ENCODE data around the gene SDK2. TPM values are rescaled to one million over a fixed set of nuclear protein-coding genes. Genes with fewer than 3 reads are reported as not detected.

The SDK2 gene
- polyA plus RNA-seq, 1 of the 3 experiments (the other 2 are of a cell fraction), result 0.02 TPM

- 57% methylated on average over 11 of the region's 11 CpGs for WGBS (ENCODE audit: low lambda C conversion rate)
- H3K79me2 ChIP-seq (ENCODE audit: insufficient read depth), result no peaks in the 10 kb centered on the region
- no peaks in the 10 kb centered on the region for H3K9me3 ChIP-seq
- H3K27ac ChIP-seq (ENCODE audit: low read depth in 2 of 2, low read length in 1 of 2), result no peak overlapping the region
- no peaks in the 10 kb centered on the region for H3K27me3 ChIP-seq (ENCODE audit: insufficient read depth)
- H3K4me2 ChIP-seq, result no peak overlapping the region
- H3K4me3 ChIP-seq (ENCODE audit: low read depth in 2 of 2, low read length in 1 of 2), result no peak overlapping the region
- ChIA-PET POLR2A (no interaction called here), CTCF (interaction anchor here (1.0 to 8.0 kb wide), 6 partner anchors 11 to 63 kb away, joined by 3 to 46 read pairs (median 4); no protein-coding TSS in a partner anchor)
- peaks cover 0 to 28% of the 10 kb centered on the region in 2 experiments; a peak in 2 of 4 replicates for H3K4me1 ChIP-seq (ENCODE audit: control insufficient read depth in 1 of 2, insufficient read depth in 2 of 2, low read depth in 1 of 2, low read length in 1 of 2)
- H3K9ac ChIP-seq, result no peak overlapping the region
- H3K36me3 ChIP-seq (replicated peaks in 1 of 2; ENCODE audit: control insufficient read depth in 1 of 2, insufficient read depth in 2 of 2, low read length in 1 of 2), result no peaks in the 10 kb centered on the region
- no peak for TF ChIP-seq USF2 (IDR thresholded peaks at IDR 0.05; ENCODE audit: borderline replicate concordance, low read depth, low read length)
- TF ChIP-seq MAX (IDR thresholded peaks at IDR 0.05; ENCODE audit: low read depth), result no peak
- TF ChIP-seq PBX3 (IDR thresholded peaks at IDR 0.05), result no peak
- TF ChIP-seq POLR2AphosphoS5 (IDR thresholded peaks at IDR 0.05; ENCODE audit: low read depth, low read length), result no peak
- no peak for TF ChIP-seq GABPA (IDR thresholded peaks at IDR 0.05; ENCODE audit: low read depth)
- TF ChIP-seq CHD2 (IDR thresholded peaks at IDR 0.05; ENCODE audit: low read length, partially characterized antibody), result no peak
- no peak for TF ChIP-seq NRF1 (IDR thresholded peaks at IDR 0.05; ENCODE audit: low read depth, low read length)
- TF ChIP-seq MXI1 (IDR thresholded peaks at IDR 0.05; ENCODE audit: low read depth, low read length), result no peak
- TF ChIP-seq RXRA (IDR thresholded peaks at IDR 0.05; ENCODE audit: borderline replicate concordance, low read depth), result no peak
- H3F3A ChIP-seq (replicated peaks; ENCODE audit: insufficient read depth), result no peaks in the 10 kb centered on the region
- no peaks in the 10 kb centered on the region for H4K20me1 ChIP-seq (ENCODE audit: insufficient read depth)
- no peaks in the 10 kb centered on the region for H3K9me2 ChIP-seq
- no peak for DNase-seq
- H2AFZ ChIP-seq (ENCODE audit: low read depth), result no peak overlapping the region
These were observed 165.9 kb downstream of the SDK2 start for GRCh38 chr17:73478334-73478733.

- WGBS (ENCODE audit: low lambda C conversion rate), result 66% methylated on average over 13 of the region's 13 CpGs
- no peak overlapping the region for H2AFZ ChIP-seq (ENCODE audit: low read depth)
- no peaks in the 10 kb centered on the region for H3K9me2 ChIP-seq
- TF ChIP-seq USF1 (IDR thresholded peaks at IDR 0.05; ENCODE audit: borderline replicate concordance, low read depth), result no peak
- no peak for TF ChIP-seq TCF12 (IDR thresholded peaks at IDR 0.05)
- TF ChIP-seq GABPA (IDR thresholded peaks at IDR 0.05; ENCODE audit: low read depth), result no peak
- no peak for TF ChIP-seq ZBTB33 (IDR thresholded peaks at IDR 0.05; ENCODE audit: borderline replicate concordance, low read depth)
- TF ChIP-seq CTCF (IDR thresholded peaks at IDR 0.05), result no peak
- no peak for TF ChIP-seq SIN3A (IDR thresholded peaks at IDR 0.05; ENCODE audit: borderline replicate concordance, low read depth, low read length)
- TF ChIP-seq FOSL2 (IDR thresholded peaks at IDR 0.05; ENCODE audit: borderline replicate concordance, low read depth), result no peak
- no peak for TF ChIP-seq TAF1 (IDR thresholded peaks at IDR 0.05; ENCODE audit: borderline replicate concordance, low read depth, low read length)
- TF ChIP-seq JUND (IDR thresholded peaks at IDR 0.05), result no peak
- no peak for TF ChIP-seq RAD21 (IDR thresholded peaks at IDR 0.05; ENCODE audit: low read length)
- ChIA-PET CTCF (interaction anchor here (1.0 to 8.0 kb wide), 4 partner anchors 14 to 722 kb away, joined by 3 to 46 read pairs (median 4); no protein-coding TSS in a partner anchor), POLR2A (no interaction called here)
- H3K27ac ChIP-seq (ENCODE audit: low read depth in 2 of 2, low read length in 1 of 2), result no peak overlapping the region
- H3K36me3 ChIP-seq (replicated peaks in 1 of 2; ENCODE audit: control insufficient read depth in 1 of 2, insufficient read depth in 2 of 2, low read length in 1 of 2), result no peaks in the 10 kb centered on the region
- no peak overlapping the region for H3K4me3 ChIP-seq (ENCODE audit: low read depth in 2 of 2, low read length in 1 of 2)
- H3K9ac ChIP-seq, result no peak overlapping the region
- no peaks in the 10 kb centered on the region for H3K9me3 ChIP-seq
- peaks cover 0 to 30% of the 10 kb centered on the region in 2 experiments; a peak in 2 of 4 replicates for H3K4me1 ChIP-seq (ENCODE audit: control insufficient read depth in 1 of 2, insufficient read depth in 2 of 2, low read depth in 1 of 2, low read length in 1 of 2)
- no peak for DNase-seq
- H3K4me2 ChIP-seq, result no peak overlapping the region
- no peaks in the 10 kb centered on the region for H3K79me2 ChIP-seq (ENCODE audit: insufficient read depth)
- no peaks in the 10 kb centered on the region for H3K27me3 ChIP-seq (ENCODE audit: insufficient read depth)
- H3F3A ChIP-seq (replicated peaks; ENCODE audit: insufficient read depth), result no peaks in the 10 kb centered on the region
- H4K20me1 ChIP-seq (ENCODE audit: insufficient read depth), result no peaks in the 10 kb centered on the region
These were observed 167.3 kb downstream of the SDK2 start for GRCh38 chr17:73476890-73477350.
